A673 (cell line): ENCODE results near the gene HCFC2. TPM values are rescaled to one million over a fixed set of nuclear protein-coding genes. Genes with fewer than 3 reads are reported as not detected.

ENCODE experiments used
- BruUV-seq: library from RNA; stranded (reverse); fragments of 400-500 nt; replicated peaks from 2 replicates; lab custom pipeline; 2021; lab: Mats Ljungman, UMichigan
- CTCF ChIA-PET: fragments of 300-600 bp; sonication (Branson Sonifier 250); formaldehyde crosslinking; loops from one replicate; lab custom pipeline; 2022; ENCODE audit warnings: antibody characterized with exemption; lab: Charles Lee
- POLR2A ChIA-PET: fragments of 300-600 bp; sonication (Branson Sonifier 250); formaldehyde crosslinking; loops from one replicate; lab custom pipeline; 2022; ENCODE audit warnings: antibody characterized with exemption; ENCODE audit not compliant: low non-redundant PET; lab: Charles Lee
- DNase-seq: peaks from one replicate; pipeline ENCODE4 v3.0.0-alpha.2; 2015; ENCODE audit warnings: low spot score
- H3K27ac ChIP-seq: fragments of 200-600 bp; sonication (generic); 2 replicates; pipeline ENCODE4 v1.5.1; 2016; ENCODE audit warnings: mixed run types, low read depth, mild to moderate bottlenecking, mixed read lengths, antibody characterized with exemption, low read length; ENCODE audit not compliant: poor library complexity, severe bottlenecking
- H3K27me3 ChIP-seq: fragments of 200-600 bp; sonication (generic); replicated peaks from 2 replicates; pipeline ENCODE4 v1.6.1; 2017; ENCODE audit warnings: mixed run types, low read depth, mild to moderate bottlenecking, mixed read lengths, antibody characterized with exemption, low read length; ENCODE audit not compliant: insufficient read depth, poor library complexity
- H3K36me3 ChIP-seq: fragments of 200-600 bp; sonication (generic); 2 replicates; pipeline ENCODE4 v1.6.1; 2016; ENCODE audit warnings: mixed run types, mild to moderate bottlenecking, mixed read lengths, antibody characterized with exemption, low read length; ENCODE audit not compliant: insufficient read depth, poor library complexity, severe bottlenecking
- H3K4me1 ChIP-seq: fragments of 200-600 bp; sonication (generic); 2 replicates; pipeline ENCODE4 v1.6.1; 2017; ENCODE audit warnings: mixed run types, mild to moderate bottlenecking, mixed read lengths, antibody characterized with exemption, low read length; ENCODE audit not compliant: insufficient read depth, poor library complexity, severe bottlenecking
- H3K4me3 ChIP-seq: fragments of 200-600 bp; sonication (generic); 2 replicates; pipeline ENCODE4 v1.5.1; 2016; ENCODE audit warnings: low read depth, mixed run types, mild to moderate bottlenecking, mixed read lengths, low read length; ENCODE audit not compliant: poor library complexity, severe bottlenecking
- H3K9me3 ChIP-seq: fragments of 200-600 bp; sonication (generic); 2 replicates; pipeline ENCODE4 v1.6.1; 2016; ENCODE audit warnings: mixed run types, low read depth, mild to moderate bottlenecking, mixed read lengths, antibody characterized with exemption, low read length; ENCODE audit not compliant: poor library complexity, severe bottlenecking
- EZH2 ChIP-seq: fragments of 200-600 bp; sonication (generic); IDR thresholded peaks from 2 replicates; pipeline ENCODE4 v1.6.1; 2017; ENCODE audit warnings: borderline replicate concordance, low read depth, mild to moderate bottlenecking, mixed read lengths, antibody characterized with exemption, low read length; ENCODE audit not compliant: poor library complexity, severe bottlenecking
- intact Hi-C: fragments of 100-400 bp; cut with micrococcal nuclease; formaldehyde crosslinking; loops from one replicate; pipeline ENCODE4 v1.10.0; 2022; ENCODE audit not compliant: unreplicated experiment
- total RNA-seq: library from RNA; stranded (reverse); gene quantifications from 2 replicates; pipeline ENCODE4 v1.2.3, GENCODE V29; 2021
- TF ChIP-seq, protein P1 (sequence below): fragments of 300-800, 200-600 bp; sonication (generic); conservative IDR thresholded peaks from 2 replicates; pipeline ENCODE4 v1.5.1; 2017; ENCODE audit warnings: low read depth, mild to moderate bottlenecking, antibody characterized with exemption, low read length, moderate library complexity, mixed read lengths

HCFC2 gene
- total RNA-seq, 1 experiment from 2014 or later, result 8.5 TPM

DNA sequence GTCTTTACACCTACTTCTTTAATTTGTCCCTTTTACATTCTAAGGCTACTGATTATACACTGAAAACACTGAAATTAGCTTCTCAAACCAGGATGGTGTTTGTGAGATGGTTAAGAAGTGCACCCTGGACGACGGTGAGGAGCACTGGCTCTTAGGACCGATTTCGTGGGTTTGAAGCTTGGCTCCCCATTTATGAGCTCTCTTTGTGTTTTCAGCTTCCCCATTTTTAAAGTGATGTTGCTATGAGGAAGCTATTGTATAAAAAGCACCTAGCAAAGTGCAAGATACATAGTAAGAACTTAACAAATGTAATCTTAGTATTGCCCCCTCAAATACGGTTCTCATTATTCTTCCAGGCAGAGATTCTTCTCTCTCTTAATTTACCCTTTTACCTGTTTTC is 69.0 kb downstream of the HCFC2 start:
- CTCF ChIA-PET, result no interaction called here
- Histone ChIP-seq H3K9me3 (no peaks in the 10 kb centered on the region), H3K4me3 (no peak overlapping the region), H3K27ac (no peak overlapping the region), H3K36me3 (peaks cover 29% of the 10 kb centered on the region), H3K27me3 (no peaks in the 10 kb centered on the region), H3K4me1 (peaks cover 25% of the 10 kb centered on the region)
- no peak for DNase-seq
- no TSS peak for BruUV-seq
- intact Hi-C loops, result no loop called here
- TF ChIP-seq, protein P1, sequence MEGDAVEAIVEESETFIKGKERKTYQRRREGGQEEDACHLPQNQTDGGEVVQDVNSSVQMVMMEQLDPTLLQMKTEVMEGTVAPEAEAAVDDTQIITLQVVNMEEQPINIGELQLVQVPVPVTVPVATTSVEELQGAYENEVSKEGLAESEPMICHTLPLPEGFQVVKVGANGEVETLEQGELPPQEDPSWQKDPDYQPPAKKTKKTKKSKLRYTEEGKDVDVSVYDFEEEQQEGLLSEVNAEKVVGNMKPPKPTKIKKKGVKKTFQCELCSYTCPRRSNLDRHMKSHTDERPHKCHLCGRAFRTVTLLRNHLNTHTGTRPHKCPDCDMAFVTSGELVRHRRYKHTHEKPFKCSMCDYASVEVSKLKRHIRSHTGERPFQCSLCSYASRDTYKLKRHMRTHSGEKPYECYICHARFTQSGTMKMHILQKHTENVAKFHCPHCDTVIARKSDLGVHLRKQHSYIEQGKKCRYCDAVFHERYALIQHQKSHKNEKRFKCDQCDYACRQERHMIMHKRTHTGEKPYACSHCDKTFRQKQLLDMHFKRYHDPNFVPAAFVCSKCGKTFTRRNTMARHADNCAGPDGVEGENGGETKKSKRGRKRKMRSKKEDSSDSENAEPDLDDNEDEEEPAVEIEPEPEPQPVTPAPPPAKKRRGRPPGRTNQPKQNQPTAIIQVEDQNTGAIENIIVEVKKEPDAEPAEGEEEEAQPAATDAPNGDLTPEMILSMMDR, result no peak
- TF ChIP-seq EZH2, result no peak
- POLR2A ChIA-PET, result no interaction called here

DNA sequence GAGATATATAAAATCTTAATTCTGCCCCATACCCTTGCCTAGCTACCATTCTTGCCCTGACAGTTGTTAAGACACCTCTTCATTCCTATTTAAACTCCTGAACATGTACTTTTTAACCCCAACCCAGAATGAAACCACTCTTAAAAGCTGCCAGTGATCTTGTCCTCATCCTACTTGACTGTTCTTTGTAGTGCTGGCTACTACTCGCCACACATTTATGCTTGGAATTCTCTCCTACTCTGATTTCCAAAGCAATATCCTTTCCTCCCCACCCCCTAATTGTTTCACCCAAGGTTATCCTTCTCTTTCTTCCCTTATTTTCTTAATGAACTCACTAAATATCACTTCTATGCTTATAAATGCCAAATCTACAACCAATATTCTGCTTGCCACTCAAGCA is 69.5 kb downstream of the HCFC2 start:
- CTCF ChIA-PET, result no interaction called here
- Histone ChIP-seq H3K27me3 (no peaks in the 10 kb centered on the region), H3K4me3 (no peak overlapping the region), H3K36me3 (peaks cover 28% of the 10 kb centered on the region), H3K9me3 (no peaks in the 10 kb centered on the region), H3K27ac (no peak overlapping the region), H3K4me1 (peaks cover 30% of the 10 kb centered on the region)
- no peak for TF ChIP-seq EZH2
- TF ChIP-seq, protein P1, result no peak
- intact Hi-C loops, result no loop called here
- no peak for DNase-seq
- POLR2A ChIA-PET, result no interaction called here
- no TSS peak for BruUV-seq

DNA sequence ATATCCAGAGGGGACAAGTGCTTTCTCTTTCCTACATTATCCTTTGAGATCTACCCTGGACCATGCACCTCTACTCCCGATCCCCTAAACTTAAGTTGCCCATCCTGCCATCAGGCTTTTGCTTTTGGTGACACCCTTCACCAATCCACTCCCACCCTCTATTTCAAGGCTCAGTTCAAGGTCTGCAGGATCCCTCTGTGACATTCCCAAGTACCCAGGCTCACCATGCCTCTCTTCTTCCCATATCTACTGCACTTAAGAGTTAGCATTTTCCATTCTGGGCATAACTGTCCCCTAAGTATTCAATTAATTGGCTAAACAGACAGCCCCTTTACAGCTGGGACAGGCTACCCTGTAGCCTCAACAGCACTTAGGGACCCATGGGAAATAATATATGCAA is 70.6 kb downstream of the HCFC2 start:
- no peaks in the 10 kb centered on the region for H3K27me3 ChIP-seq
- no peak for TF ChIP-seq EZH2
- TF ChIP-seq, protein P1, result no peak
- H3K4me3 ChIP-seq, result no peak overlapping the region
- CTCF ChIA-PET, result no interaction called here
- H3K9me3 ChIP-seq, result no peaks in the 10 kb centered on the region
- peaks cover 31% of the 10 kb centered on the region for H3K4me1 ChIP-seq
- no peak overlapping the region for H3K27ac ChIP-seq
- DNase-seq, result no peak
- no TSS peak for BruUV-seq
- peaks cover 23% of the 10 kb centered on the region for H3K36me3 ChIP-seq
- POLR2A ChIA-PET, result no interaction called here
- intact Hi-C loops, result no loop called here
